Stimulated activated CD8-positive, alpha-beta memory T cell treated with anti-CD3 and anti-CD28 coated beads, Interleukin-15, amount 100 ng/mL, for 1 hour (primary cell): Measurements from ENCODE around the gene CEP68.
"Not testable (repeated sequence)": the region's sequence is repeated elsewhere in the genome, so short reads cannot be mapped to it uniquely, and the experiment has no call there.

Source experiments
- DNase-seq: peaks from one replicate; pipeline ENCODE4 v3.0.0-alpha.2; 2020; ENCODE audit warnings: low read depth

Gene CEP68

DNA sequence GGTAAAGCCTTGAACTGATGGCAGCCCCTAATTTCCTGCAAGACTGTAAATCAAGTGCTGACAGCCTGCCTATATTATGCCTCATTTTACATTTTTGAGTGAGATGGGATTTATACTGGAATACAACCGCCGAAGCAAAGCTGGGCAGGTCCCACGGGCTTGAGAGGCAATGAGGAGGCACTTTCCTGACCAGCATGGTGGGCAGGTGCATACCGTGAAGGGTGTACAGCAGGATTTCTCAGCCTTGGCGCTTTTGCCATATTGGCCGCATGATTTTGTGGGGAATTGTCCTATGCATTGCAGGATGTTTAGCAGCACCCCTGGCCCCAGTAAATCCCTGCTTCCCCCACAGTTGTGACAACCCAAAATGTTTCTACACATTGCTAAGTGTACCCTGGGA lies 22.8 kb downstream of the CEP68 start:
- no peak for DNase-seq

DNA sequence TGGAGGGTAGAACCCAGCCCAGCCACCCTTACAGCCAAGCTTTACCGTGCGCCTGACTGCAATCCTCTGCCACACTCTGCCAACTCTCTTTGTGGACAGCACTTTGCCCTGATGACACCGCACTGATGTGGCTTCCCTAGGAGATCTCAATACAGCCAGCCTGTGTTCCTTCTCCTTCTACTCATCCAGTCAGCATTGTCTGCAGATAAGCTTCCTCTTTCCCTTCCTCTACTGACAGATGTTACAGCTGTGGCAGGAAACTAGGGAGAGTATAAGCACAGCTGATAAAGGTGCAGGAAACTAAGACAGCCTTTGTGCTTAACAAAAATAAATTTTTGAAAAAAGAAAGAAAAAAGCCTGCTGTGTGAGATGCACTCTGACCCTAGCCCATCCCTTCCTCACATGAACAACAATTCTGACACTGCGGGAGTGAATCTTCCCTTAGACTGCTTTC lies 25.0 kb downstream of the CEP68 start:
- DNase-seq: no peak

- DNase-seq: no peak
These were observed 28.9 kb downstream of the CEP68 start for GRCh38 chr2:65085148-65085547.

DNA sequence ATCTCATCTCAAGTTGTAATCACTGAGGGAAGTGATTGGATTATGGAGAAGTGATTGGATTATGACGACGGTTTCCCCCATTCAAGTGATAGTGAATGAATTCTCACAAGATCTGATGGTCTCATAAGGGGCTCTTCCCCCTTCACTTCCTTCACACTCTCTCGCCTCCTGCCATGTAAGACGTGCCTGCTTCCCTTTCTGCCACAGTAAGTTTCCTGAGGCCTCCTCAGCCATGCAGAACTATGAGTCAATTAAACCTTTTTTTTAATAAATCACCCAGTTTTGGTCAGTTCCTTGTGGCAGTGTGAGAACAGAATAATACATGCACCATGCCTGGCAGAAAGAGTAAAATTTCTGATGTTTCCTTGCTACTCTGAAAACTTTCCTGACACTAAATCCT lies 36.6 kb downstream of the CEP68 start:
- no peak for DNase-seq

DNA sequence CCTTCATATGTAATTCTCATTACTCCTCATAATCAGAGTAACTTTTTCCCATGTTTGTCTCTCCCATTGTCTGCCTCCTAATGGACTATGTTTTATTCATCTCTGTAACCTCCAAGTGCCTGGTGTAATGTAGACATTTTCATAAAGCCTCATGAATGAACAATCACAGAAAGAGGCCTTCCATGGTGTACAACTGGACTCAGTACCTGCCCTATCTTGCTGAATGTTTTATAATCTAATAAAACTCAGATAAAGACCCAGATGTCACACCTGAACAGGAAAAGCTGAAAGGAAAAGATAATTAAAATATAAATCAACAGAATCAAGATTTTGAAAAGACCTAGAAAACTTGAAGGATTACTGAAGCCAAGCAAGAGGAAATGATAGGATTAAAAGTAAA lies 37.0 kb downstream of the CEP68 start:
- no peak for DNase-seq

- DNase-seq: no peak
These were observed 40.7 kb downstream of the CEP68 start for GRCh38 chr2:65096948-65097347.

DNA sequence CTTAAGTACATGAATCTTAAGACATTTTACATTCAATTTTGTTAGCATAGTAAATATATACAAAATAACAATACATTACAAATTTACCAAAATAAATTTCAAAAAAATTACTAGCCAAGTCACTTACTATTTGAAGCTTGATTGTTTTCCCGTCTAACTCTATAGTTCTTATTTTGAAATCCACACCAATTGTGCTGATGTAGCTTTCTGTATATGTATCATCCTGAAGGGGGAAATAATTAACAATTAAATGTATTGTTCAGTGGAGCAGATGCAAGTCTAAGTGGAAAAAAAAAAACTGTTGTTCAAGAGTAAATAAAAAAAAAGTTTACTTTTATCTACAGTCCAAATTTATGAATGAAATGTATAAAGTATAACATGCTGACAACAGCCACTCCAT lies 41.6 kb downstream of the CEP68 start:
- DNase-seq: no peak

DNA sequence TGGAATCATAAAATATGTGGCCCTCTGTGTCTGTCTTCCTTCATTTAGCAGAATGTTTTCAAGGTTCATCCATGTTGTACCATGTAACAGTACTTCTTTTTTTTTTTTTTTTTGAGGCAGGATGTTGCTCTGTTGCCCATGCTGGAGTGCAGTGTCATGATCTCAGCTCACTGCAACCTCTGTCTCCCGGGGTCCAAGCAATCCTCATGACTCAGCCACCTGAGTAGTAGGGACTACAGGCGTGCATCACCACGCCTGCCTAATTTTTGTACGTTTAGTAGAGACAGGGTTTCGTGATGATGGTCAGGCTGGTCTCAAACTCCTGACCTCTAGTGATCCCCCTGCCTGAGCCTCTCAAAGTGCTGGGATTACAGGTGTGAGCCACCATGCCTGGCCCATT lies 42.5 kb downstream of the CEP68 start:
- DNase-seq: no peak

GRCh38 chr2:65101071-65101470 lies 44.9 kb downstream of the CEP68 start:
- no peak for DNase-seq

DNA sequence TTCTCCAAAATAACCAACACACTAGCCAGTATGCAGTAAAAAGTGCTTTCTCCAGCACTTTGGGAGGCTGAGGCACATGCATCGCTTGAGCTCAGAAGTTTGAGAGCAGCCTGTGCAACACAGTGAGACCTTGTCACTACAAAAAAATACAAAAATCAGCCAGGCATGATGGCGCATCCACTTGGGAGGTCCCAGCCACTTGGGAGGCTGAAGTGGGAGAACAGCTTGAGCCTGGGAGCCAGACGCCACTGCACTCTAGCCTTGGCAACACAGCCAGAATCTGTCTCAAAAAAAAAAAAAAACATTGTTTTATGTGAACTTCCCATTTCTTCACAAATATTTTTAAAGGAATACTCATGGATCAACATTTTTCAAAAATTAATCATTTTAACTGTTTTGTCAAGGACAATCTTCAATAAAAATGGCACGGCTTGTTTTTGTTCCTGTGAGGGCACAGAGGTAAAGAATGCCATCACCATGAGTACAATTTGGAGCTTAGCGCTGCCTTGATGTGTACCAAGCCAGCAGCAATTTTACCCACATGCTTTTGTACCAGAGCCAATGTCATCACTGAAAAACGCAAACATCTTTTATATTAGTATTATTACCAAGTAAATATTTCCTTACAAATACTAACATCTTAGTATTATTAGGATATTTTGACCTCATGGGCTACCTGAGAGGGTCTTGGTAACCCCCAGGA lies 46.9 kb downstream of the CEP68 start:
- no peak for DNase-seq

- no peak for DNase-seq
These were observed 51.3 kb downstream of the CEP68 start for GRCh38 chr2:65107530-65107929.

- DNase-seq: no peak
These were observed 52.6 kb downstream of the CEP68 start for GRCh38 chr2:65108780-65109179.

DNA sequence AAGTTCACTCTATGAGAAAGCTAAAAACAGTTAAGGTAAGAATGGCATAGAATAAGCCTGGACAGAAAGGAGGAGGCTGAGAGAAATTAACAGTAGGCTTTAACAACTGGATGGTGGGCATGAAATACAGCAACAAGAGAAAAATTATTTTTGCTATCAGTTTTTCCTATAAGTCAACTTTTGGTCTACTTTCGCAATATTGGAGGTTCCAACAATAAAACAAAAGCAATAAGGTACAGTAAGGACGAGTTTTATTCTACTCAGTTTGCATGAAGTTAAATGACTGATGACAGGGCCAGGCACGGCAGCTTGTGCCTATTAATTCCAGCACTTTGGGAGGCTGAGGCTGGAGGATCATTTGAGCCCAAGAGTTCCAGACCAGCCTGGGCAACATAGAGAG lies 56.4 kb downstream of the CEP68 start:
- no peak for DNase-seq

GRCh38 chr2:65113229-65113628 lies 57.0 kb downstream of the CEP68 start:
- DNase-seq: no peak

DNA sequence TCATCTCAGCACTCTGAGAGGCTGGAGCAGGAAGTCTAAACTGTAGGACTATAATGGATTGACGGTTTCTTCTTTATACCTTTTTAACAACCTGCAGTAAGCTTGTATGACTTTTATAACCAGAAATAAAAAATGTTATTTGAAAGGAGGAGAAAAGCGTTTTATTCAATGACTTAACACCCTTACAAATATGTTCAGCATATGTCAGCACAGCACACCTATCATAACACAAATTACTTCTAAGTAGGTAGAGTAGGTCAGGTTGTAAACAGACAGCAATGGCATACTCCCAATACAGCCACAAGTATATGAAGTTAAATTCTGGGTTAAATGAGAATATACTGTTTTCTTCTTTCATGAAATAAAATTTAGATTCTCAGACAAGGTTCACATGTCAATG lies 57.6 kb downstream of the CEP68 start:
- no peak for DNase-seq

DNA sequence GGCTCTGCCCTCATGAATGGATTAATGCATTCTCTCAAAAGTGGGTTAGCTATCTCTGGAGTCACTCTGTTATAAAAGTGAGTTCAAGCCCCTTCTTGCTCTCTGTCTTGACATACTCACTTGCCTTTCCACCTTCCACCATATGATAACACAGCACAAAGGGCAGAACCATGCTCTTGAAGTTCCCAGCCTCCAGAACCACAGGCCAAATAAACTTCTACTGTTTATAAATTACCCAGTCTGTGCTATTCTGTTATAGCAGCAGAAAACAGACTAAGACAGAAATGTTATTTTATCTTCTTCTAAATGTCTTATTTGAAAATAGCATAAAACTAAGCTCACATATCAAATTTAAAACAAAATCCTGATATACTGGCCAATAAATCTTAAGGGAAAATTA lies 58.7 kb downstream of the CEP68 start:
- DNase-seq: no peak

GRCh38 chr2:65116645-65117044 lies 60.4 kb downstream of the CEP68 start:
- no peak for DNase-seq

DNA sequence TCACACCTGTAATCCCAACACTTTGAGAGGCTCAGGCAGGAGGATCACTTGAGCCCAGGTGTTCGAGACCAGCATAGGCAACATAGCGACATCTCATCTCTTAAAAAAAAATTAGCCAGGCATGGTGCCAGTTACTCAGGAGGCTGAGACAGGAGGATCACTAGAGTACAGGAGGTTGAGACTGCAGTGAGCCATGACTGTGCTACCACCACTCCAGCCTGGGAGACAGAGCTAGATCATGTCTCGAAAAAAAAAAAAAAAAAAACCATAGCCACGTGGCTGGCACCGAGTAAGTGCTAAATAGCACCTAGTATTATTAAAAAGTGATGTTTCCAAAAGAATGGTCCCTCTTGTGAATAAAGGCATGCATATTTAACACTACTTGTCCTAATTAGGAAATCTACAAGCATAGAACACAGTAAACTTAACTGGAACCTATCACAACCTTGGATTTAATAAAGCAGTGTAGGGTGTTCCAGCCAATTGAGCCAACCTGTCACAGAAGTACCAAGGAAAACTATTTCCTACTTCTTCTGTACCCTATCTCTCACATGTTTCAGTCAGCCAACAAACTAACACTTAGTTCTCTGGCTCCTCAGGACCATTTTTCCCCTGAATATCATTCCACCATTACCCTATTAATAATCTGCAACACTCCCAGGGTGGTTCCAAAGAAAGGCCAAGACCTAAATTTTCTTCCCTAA lies 64.9 kb downstream of the CEP68 start:
- DNase-seq: no peak

- no peak for DNase-seq
These were observed 66.1 kb downstream of the CEP68 start for GRCh38 chr2:65122313-65122712.

- DNase-seq: not testable (repeated sequence)
These were observed 69.2 kb downstream of the CEP68 start for GRCh38 chr2:65125457-65125856.

DNA sequence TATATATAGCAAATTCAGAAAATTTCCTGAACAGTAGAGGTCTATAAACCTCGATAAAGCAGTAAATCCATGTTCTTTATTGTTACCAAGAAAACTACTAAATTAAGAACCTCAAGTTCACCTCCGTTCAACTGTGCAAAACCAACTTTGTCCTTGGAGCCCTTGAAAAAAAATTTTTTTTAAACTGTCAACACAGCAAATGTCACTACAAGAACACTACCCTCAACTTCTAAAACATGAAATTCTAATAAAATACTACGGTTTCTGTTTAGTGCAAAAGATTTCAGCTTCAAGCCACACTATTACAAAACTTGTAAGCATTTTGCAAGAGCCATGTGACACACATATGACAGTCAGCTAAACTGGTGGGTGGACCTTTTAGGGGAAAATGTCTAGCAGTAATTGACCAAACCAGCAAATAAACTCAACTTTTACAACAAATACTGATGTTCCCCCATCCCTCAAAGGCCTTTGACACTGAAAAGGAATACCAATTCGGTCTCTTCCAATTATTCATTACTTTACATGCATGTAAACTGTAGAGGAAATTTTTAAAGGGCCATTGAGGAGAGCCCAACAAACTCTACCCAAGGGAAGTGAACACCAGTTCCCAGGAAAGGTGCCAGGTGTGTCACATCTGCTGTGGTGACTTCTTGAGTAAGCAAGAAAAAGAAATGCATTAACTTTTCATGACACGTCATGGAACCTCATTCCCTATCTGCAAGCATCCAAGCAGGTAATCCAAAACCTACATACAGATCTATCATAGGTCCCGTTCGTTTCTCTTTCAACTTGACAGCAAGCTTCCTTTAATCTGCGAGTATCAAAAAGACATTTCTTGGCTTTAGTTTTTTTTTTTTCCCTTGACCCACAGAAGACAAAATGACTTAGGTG lies 72.3 kb downstream of the CEP68 start:
- DNase-seq: no peak

DNA sequence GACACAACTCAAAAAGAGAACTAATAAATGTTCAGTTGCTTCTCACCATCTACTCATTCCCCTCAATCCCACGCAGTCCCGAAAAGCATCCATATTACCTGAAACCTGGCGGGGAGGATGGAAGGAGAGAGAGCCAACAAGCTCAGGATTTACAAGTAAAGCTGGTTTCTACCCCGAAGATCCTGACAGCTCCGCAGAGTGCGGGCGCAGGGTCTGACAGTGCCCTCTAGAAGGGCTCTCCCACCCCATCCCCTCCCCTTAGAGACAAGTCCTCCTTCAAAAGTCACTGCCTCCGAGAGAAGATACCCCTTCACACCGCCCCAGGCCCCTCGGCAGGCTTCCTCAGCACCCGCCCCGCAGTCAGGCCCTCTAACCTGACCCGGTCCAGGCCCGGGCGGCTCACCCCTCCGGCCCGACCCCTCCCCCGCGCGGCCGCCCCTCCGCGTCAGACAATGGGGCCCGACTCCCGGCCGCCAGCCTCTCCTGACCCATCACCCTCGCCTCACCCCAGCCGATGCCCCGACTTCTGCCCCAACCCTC lies 73.1 kb downstream of the CEP68 start:
- peak; percentile 6 for DNase-seq
